Thyroid gland (tissue), 4 donors: ENCODE data around the gene RIPOR2. TPM values are rescaled to one million over a fixed set of nuclear protein-coding genes. Genes with fewer than 3 reads are reported as not detected.

ENCODE experiments used
- DNase-seq, 2 donors: peaks; one replicate each; pipeline ENCODE4 v3.0.0-alpha.2; 2019
- H3K27ac ChIP-seq, 3 donors: fragments of 200-600 bp; sonication (generic); 1 replicate in 2 of 3; 2 replicates in 1 of 3; pipeline ENCODE4 v1.5.1; 2016 to 2019; ENCODE audit warnings: mild to moderate bottlenecking in 1 of 3, moderate library complexity in 1 of 3
- H3K27me3 ChIP-seq: fragments of 200-600 bp; sonication (generic); one replicate; pipeline ENCODE4 v1.5.1; 2019
- H3K36me3 ChIP-seq, 2 donors: fragments of 200-600 bp; sonication (generic); one replicate each; pipeline ENCODE4 v1.5.1; 2016 to 2019
- H3K4me1 ChIP-seq, 2 donors: fragments of 200-600 bp; sonication (generic); one replicate each; pipeline ENCODE4 v1.5.1; 2017 to 2019
- H3K4me3 ChIP-seq, 3 donors: fragments of 200-600 bp; sonication (generic); replicated peaks in 1 of 3; 1 replicate in 2 of 3; 2 replicates in 1 of 3; pipeline ENCODE4 v1.5.1; 2016; ENCODE audit warnings: mild to moderate bottlenecking in 1 of 3
- H3K9me3 ChIP-seq: fragments of 200-600 bp; sonication (generic); one replicate; pipeline ENCODE4 v1.5.1; 2017
- POLR2A ChIP-seq, 2 donors: fragments of 450-650 bp; IDR thresholded peaks; one replicate each; pipeline ENCODE4 v1.6.1; 2017; ENCODE audit warnings: antibody characterized with exemption in 2 of 2, mild to moderate bottlenecking in 2 of 2, moderate library complexity in 1 of 2
- WGBS, 2 donors: methylation state at CpG; one replicate each; pipeline ENCODE4 v1.1.5; 2017; 5-methylcytosine and 5-hydroxymethylcytosine counted together
- intact Hi-C: fragments of 100-400 bp; cut with DNase I; formaldehyde crosslinking; loops from one replicate; pipeline ENCODE4 v1.15.1; 2023
- total RNA-seq, 4 donors: library from RNA; depleted of rRNA; stranded (reverse); fragments of >200 nt; gene quantifications; one replicate each; pipeline ENCODE4 v1.2.3, GENCODE V29; 2016
- TF ChIP-seq, protein P1 (sequence below), 6 experiments: fragments of 200-600 bp in 3 of 6; fragments of 450-650 bp in 3 of 6; sonication (generic) in 3 of 6; IDR thresholded peaks; one replicate each; pipeline ENCODE4 v1.5.1; 2016 to 2019; ENCODE audit warnings: antibody characterized with exemption in 6 of 6, mild to moderate bottlenecking in 2 of 6, inconsistent platforms in 1 of 6, moderate library complexity in 1 of 6

The RIPOR2 gene
- total RNA-seq, 4 donors from 2014 or later: 3.1 to 13.0 (median 8.4) TPM

- intact Hi-C loops: no loop called here
- H3K36me3 ChIP-seq: no peaks in the 10 kb centered on the region
- H3K27ac ChIP-seq: no peak overlapping the region
- no peaks in the 10 kb centered on the region for H3K9me3 ChIP-seq
- no peak overlapping the region for H3K4me3 ChIP-seq
- peaks cover 9 to 12% of the 10 kb centered on the region in 2 donors for H3K4me1 ChIP-seq
- TF ChIP-seq, protein P1, sequence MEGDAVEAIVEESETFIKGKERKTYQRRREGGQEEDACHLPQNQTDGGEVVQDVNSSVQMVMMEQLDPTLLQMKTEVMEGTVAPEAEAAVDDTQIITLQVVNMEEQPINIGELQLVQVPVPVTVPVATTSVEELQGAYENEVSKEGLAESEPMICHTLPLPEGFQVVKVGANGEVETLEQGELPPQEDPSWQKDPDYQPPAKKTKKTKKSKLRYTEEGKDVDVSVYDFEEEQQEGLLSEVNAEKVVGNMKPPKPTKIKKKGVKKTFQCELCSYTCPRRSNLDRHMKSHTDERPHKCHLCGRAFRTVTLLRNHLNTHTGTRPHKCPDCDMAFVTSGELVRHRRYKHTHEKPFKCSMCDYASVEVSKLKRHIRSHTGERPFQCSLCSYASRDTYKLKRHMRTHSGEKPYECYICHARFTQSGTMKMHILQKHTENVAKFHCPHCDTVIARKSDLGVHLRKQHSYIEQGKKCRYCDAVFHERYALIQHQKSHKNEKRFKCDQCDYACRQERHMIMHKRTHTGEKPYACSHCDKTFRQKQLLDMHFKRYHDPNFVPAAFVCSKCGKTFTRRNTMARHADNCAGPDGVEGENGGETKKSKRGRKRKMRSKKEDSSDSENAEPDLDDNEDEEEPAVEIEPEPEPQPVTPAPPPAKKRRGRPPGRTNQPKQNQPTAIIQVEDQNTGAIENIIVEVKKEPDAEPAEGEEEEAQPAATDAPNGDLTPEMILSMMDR (IDR thresholded peaks at IDR 0.05): no peak
- no peak for TF ChIP-seq POLR2A (IDR thresholded peaks at IDR 0.05)
- DNase-seq: no peak
- H3K27me3 ChIP-seq: no peaks in the 10 kb centered on the region
Measured at GRCh38 chr6:24761851-24762250, 173.9 kb downstream of the RIPOR2 start.

GRCh38 chr6:24761193-24761835 lies 174.4 kb downstream of the RIPOR2 start:
- H3K27me3 ChIP-seq: no peaks in the 10 kb centered on the region
- DNase-seq: no peak
- WGBS, 2 donors: 89 to 93% methylated on average over 9 to 16 of the region's 17 CpGs

GRCh38 chr6:24760210-24760609 lies 175.6 kb downstream of the RIPOR2 start:
- no peaks in the 10 kb centered on the region for H3K36me3 ChIP-seq
- peaks cover 9 to 12% of the 10 kb centered on the region in 2 donors for H3K4me1 ChIP-seq
- 97% methylated on average over 5 of the region's 5 CpGs for WGBS, 2 donors
- H3K27me3 ChIP-seq: no peaks in the 10 kb centered on the region
- TF ChIP-seq, protein P1 (IDR thresholded peaks at IDR 0.05): no peak
- TF ChIP-seq POLR2A (IDR thresholded peaks at IDR 0.05): no peak
- H3K4me3 ChIP-seq: no peak overlapping the region
- DNase-seq: no peak
- no peak overlapping the region for H3K27ac ChIP-seq
- H3K9me3 ChIP-seq: no peaks in the 10 kb centered on the region
- intact Hi-C loops: no loop called here

More at GRCh38 chr6:24761193-24761835, 174.4 kb downstream of the RIPOR2 start:
- intact Hi-C loops: no loop called here
- Histone ChIP-seq H3K4me3 (no peak overlapping the region), H3K4me1 (peaks cover 9 to 12% of the 10 kb centered on the region in 2 donors), H3K27ac (no peak overlapping the region), H3K9me3 (no peaks in the 10 kb centered on the region), H3K36me3 (no peaks in the 10 kb centered on the region)
- no peak for TF ChIP-seq POLR2A (IDR thresholded peaks at IDR 0.05)
- TF ChIP-seq, protein P1 (IDR thresholded peaks at IDR 0.05): no peak

- no peak for DNase-seq
- Histone ChIP-seq H3K27ac (peak overlapping the region in 1 of 3 donors; percentile 68), H3K36me3 (no peaks in the 10 kb centered on the region), H3K9me3 (no peaks in the 10 kb centered on the region), H3K27me3 (no peaks in the 10 kb centered on the region), H3K4me3 (no peak overlapping the region), H3K4me1 (peaks cover 9 to 12% of the 10 kb centered on the region in 2 donors)
- TF ChIP-seq, protein P1 (IDR thresholded peaks at IDR 0.05): no peak
- no peak for TF ChIP-seq POLR2A (IDR thresholded peaks at IDR 0.05)
- 91 to 94% methylated on average over 3 of the region's 3 CpGs for WGBS, 2 donors
- intact Hi-C loops: no loop called here
Measured at GRCh38 chr6:24759718-24760117, 176.0 kb downstream of the RIPOR2 start.

GRCh38 chr6:24757611-24758010 lies 178.1 kb downstream of the RIPOR2 start:
- DNase-seq: no peak
- TF ChIP-seq POLR2A (IDR thresholded peaks at IDR 0.05): no peak
- TF ChIP-seq, protein P1 (IDR thresholded peaks at IDR 0.05): no peak
- peaks cover 4 to 6% of the 10 kb centered on the region in 2 donors for H3K4me1 ChIP-seq
- no peaks in the 10 kb centered on the region for H3K36me3 ChIP-seq
- no peaks in the 10 kb centered on the region for H3K27me3 ChIP-seq
- 96% methylated on average over 6 of the region's 6 CpGs for WGBS, 2 donors
- H3K4me3 ChIP-seq: no peak overlapping the region
- intact Hi-C loops: no loop called here
- no peak overlapping the region for H3K27ac ChIP-seq
- H3K9me3 ChIP-seq: no peaks in the 10 kb centered on the region
